Superior temporal gyrus (tissue), 1 donor: Measurements from ENCODE around the gene OGFR.

Source experiments
- DNase-seq: peaks from one replicate; pipeline ENCODE4 v3.0.0-alpha.2; 2016; ENCODE audit errors: extremely low spot score

The OGFR gene

GRCh38 chr20:62825986-62826645 lies 21.5 kb downstream of the OGFR start:
- DNase-seq, result no peak

- no peak for DNase-seq
These were observed 22.1 kb downstream of the OGFR start for GRCh38 chr20:62826646-62827310.

- DNase-seq, result no peak
These were observed 22.8 kb downstream of the OGFR start for GRCh38 chr20:62827311-62828038.

- no peak for DNase-seq
These were observed 23.4 kb downstream of the OGFR start for GRCh38 chr20:62828051-62828450.

DNA sequence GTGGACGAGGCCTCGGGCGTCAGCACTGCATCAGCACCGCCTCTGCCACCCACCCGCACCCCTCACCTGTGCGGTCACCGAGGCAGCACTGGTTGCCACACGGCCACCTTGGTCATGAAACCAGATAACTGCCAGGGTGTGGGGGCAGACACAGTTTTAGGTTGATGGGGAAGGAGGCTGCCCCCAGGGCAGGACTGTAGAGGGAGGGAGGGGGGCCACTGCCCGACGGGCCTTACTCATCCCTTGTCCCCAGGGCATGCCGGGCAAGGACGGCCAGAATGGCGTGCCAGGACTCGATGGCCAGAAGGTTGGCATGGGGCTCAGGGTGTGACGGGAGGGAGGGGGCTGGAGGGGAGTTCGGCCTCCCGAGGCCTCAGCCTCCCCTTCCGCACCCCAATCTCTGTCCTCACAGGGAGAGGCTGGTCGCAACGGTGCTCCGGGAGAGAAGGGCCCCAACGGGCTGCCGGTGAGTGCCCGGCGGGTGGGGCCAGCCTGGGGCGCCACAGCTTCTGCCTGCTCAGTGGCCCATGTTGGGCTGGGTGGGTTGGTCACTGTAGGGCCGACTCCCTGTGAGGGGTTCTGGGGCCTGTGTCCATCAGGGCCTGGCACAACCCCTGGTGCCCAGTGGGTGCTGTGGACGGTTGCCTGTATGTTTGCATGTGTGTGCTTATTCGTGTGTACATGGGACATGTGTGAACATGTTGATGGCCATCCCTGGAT lies 24.0 kb downstream of the OGFR start:
- DNase-seq, result no peak

DNA sequence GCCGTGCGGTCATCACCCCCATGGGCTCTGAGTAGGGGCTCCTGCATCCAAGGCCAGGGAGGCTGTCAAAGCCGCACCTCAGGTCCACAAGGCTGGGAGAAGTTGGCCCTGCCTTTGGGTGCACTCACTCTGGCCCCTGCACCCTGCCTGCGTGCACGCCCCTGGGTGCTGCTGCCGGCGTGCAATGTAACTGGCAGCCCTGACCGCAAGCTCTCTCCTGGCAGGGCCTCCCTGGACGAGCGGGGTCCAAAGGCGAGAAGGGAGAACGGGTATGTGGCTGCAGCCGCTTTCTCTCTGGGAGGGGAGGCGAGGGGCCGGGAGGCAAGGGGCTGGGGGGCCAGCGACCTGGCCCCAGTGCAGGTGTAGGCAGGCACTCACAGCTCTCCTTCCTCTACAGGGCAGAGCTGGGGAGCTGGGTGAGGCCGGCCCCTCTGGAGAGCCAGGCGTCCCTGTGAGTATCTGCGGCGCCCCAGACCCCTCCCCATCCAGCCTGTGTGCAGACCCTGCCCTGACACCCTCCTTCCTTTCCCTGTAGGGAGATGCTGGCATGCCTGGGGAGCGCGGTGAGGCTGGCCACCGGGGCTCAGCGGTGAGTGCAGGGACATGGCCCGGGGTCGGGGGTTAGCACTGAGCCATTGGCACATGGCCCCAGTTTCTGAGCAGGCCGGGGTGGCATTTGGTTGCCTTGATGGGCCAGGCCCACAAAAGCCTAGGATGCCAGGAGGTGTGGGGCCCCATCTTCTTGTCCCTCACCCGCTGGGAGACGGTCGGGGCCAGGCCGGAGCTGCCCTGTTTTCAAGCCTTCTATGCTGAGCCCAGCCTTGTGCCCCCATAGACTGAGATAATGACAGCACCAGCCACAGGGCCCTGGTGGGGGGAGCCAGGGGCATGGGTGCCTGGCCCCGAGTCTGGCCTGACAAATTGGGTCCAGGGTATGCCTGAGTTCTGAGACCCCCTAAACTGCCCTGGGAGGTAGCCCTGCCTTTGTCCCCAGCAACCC lies 24.9 kb downstream of the OGFR start:
- DNase-seq, result no peak

- no peak for DNase-seq
These were observed 25.6 kb downstream of the OGFR start for GRCh38 chr20:62830251-62830650.

DNA sequence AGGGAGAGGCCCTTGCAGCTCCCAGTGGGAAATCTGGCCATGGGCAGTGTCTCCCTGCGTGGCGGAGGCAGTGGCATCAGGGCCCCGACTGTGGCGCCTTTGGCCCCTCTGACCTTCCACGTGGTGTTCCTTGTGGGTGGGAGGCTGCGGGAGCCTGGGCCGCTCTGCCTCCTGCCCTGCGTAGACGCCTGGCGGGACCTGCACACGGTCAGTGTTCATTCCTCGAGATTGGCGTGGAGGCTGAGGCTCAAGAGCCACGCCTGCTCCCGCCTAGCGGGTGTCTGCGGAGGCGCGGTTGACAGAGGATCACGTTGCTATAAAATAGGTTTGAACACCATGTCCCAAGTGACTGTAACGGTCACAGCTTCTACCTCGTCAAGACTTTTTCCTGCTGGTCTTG lies 26.2 kb downstream of the OGFR start:
- DNase-seq, result no peak

DNA sequence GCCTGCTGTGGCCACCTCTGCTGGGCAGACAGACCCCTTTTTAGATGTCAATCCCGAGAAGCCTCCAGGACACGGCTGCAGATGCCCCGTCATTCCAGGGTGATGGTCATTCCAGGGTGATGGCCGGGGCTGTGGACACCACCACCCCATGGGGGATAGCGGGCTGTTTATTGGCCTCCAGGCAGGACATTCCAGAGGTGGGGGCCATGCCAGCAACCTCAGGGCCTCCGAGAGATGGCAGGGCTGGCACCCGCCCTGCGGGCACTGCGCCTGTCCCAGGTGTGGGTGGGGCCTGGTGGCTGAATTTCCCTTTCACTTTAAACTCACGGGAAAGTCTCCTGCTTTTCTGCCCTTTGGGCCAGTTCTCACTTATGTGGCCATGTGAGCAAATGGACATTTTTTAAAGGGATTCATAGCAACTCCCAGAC lies 26.7 kb downstream of the OGFR start:
- DNase-seq, result no peak

GRCh38 chr20:62831854-62832211 lies 27.2 kb downstream of the OGFR start:
- DNase-seq, result no peak

GRCh38 chr20:62832212-62832922 lies 27.7 kb downstream of the OGFR start:
- DNase-seq, result no peak

- no peak for DNase-seq
These were observed 28.3 kb downstream of the OGFR start for GRCh38 chr20:62832951-62833391.

- DNase-seq, result no peak
These were observed 30.5 kb downstream of the OGFR start for GRCh38 chr20:62834967-62835730.

GRCh38 chr20:62835931-62836861 lies 31.6 kb downstream of the OGFR start:
- no peak for DNase-seq

DNA sequence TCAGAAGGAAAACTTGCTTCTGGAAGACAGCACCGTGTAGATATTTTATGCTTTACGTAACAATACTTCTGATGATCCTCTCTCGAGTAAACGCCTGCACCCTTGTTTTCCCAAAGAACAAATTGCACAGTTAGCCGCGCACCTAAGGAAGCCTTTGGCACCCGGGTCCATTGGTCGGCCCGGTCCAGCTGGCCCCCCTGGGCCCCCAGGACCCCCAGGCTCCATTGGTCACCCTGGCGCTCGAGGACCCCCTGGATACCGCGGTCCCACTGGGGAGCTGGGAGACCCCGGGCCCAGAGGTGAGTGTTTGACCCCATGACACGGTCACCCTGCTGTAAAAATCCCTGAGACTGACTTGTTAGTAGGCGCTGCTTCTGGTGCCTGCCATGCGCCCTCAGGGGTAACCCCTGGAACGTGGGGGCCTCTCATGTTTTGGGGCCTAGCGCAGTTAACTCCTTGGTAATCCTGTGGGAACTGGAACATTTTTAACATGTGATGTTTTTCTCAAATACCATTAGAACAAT lies 32.4 kb downstream of the OGFR start:
- DNase-seq, result no peak

GRCh38 chr20:62837790-62838127 lies 33.1 kb downstream of the OGFR start:
- DNase-seq, result no peak

DNA sequence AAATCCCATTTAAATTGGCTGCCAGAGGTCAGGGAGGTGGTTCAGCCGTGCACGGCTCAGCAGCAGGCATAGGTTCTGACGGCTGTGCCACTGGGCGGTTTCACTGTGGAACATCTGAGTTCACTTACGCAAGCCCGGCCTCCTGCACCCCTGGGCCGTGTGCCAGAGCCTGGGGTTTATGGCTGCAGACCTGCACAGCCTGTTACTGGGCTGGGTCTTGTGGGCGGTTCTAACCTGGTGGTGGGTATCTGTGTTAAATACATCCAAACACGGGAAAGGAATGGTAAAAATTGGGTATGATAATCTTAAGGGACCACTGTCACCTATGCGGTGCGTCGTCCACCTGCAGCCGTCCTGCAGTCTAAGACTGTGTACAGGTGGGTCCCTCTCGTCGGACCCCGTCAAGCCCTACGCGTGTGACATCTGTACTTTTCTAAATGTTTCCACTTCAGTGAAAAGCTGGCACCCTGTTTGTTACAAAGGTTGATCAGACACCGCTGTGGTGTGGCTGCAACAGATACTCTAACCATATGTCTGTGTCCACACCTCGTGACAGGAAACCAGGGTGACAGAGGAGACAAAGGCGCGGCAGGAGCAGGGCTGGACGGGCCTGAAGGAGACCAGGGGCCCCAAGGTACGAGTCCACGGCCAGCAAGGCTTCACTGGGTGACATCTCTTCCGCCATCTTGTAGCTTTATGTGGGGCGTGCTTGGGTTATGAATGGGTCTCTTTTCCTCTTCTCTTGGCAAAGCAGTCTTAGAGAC lies 33.7 kb downstream of the OGFR start:
- DNase-seq, result no peak

- DNase-seq, result no peak
These were observed 34.6 kb downstream of the OGFR start for GRCh38 chr20:62839261-62839660.
